HepG2 (cell line): Measurements from ENCODE around the gene SCRN3. TPM values are rescaled to one million over a fixed set of nuclear protein-coding genes. Genes with fewer than 3 reads are reported as not detected.

Source experiments
- ATAC-seq: fragments of 200-7000 bp; cut with Tn5 transposase; 3 replicates; pipeline ENCODE4 v1.9.1; 2020; ENCODE audit warnings: mild to moderate bottlenecking, moderate library complexity
- BruUV-seq: library from RNA; stranded (reverse); fragments of 400-500 nt; replicated peaks from 2 replicates; lab custom pipeline; 2021; lab: Mats Ljungman, UMichigan
- CTCF ChIA-PET: fragments of 300-600 bp; formaldehyde crosslinking; extraction: SDS; loops from one replicate; lab custom pipeline; 2021; ENCODE audit warnings: low total read pairs, inconsistent platforms, low intra/inter-chr PET ratio; lab: Yijun Ruan, JAX
- POLR2A ChIA-PET: fragments of 350-600 bp; sonication (Branson Sonifier 250); formaldehyde crosslinking; loops from one replicate; lab custom pipeline; 2020; ENCODE audit warnings: antibody characterized with exemption, inconsistent platforms; lab: Yijun Ruan, JAX
- DNase-seq: peaks from one replicate; pipeline ENCODE4 v3.0.0-alpha.2; 2015; ENCODE audit warnings: low spot score
- FAIRE-seq: peaks from 3 replicates; lab custom pipeline; 2011; peaks lifted over from hg19 to GRCh38; lab: Jason Lieb, UNC
- H2AFZ ChIP-seq: one replicate; pipeline ENCODE4 v1.6.1; 2011; ENCODE audit warnings: low read length, inconsistent platforms
- H3K27ac ChIP-seq: fragments of 300-600 bp; 3 replicates; pipeline ENCODE4 v1.8.0; 2011; ENCODE audit warnings: mixed run types, mild to moderate bottlenecking, mixed read lengths, low read length, inconsistent platforms; ENCODE audit not compliant: insufficient read depth; ENCODE audit errors: extremely low read length
- H3K27me3 ChIP-seq, 2 experiments: fragments of 200-600 bp in 1 of 2; 2 replicates in 1 of 2; 3 replicates in 1 of 2; pipeline versions ENCODE4 v1.6.0 to v1.8.0; 2011; ENCODE audit warnings: low read length in 2 of 2, mild to moderate bottlenecking in 2 of 2, moderate library complexity in 2 of 2, inconsistent platforms in 1 of 2; ENCODE audit not compliant: insufficient read depth in 2 of 2, control insufficient read depth in 1 of 2
- H3K36me3 ChIP-seq, 2 experiments: fragments of 200-600 bp in 1 of 2; replicated peaks in 1 of 2; 2 replicates in 1 of 2; 3 replicates in 1 of 2; pipeline versions ENCODE4 v1.5.1 to v1.8.0; 2011; ENCODE audit warnings: low read length in 2 of 2, inconsistent platforms in 1 of 2; ENCODE audit not compliant: insufficient read depth in 2 of 2, control insufficient read depth in 1 of 2
- H3K4me1 ChIP-seq: 2 replicates; pipeline ENCODE4 v1.5.1; 2012; ENCODE audit warnings: low read length, inconsistent platforms; ENCODE audit not compliant: insufficient read depth
- H3K4me2 ChIP-seq: 2 replicates; pipeline ENCODE4 v1.6.0; 2011; ENCODE audit warnings: low read depth, low read length, inconsistent platforms
- H3K4me3 ChIP-seq, 3 experiments: fragments of 200-600 bp in 1 of 3; sonication (generic), shearing (Covaris generic) in 1 of 3; replicated peaks in 1 of 3; 2 replicates each; pipeline ENCODE4 v1.5.1; 2011 to 2016; ENCODE audit warnings: low read length in 3 of 3, inconsistent platforms in 2 of 3, low read depth in 2 of 3, mild to moderate bottlenecking in 2 of 3, control low read depth in 1 of 3, mixed read lengths in 1 of 3; ENCODE audit not compliant: insufficient read depth in 1 of 3
- H3K79me2 ChIP-seq: one replicate; pipeline ENCODE4 v1.6.1; 2011; ENCODE audit warnings: low read length, inconsistent platforms; ENCODE audit not compliant: insufficient read depth
- H3K9ac ChIP-seq: 2 replicates; pipeline ENCODE4 v1.6.0; 2011; ENCODE audit warnings: mild to moderate bottlenecking, low read depth, low read length, inconsistent platforms; ENCODE audit not compliant: insufficient read depth
- H3K9me3 ChIP-seq: 2 replicates; pipeline ENCODE4 v1.5.1; 2012; ENCODE audit warnings: mild to moderate bottlenecking, low read length
- H4K20me1 ChIP-seq: 2 replicates; pipeline ENCODE4 v1.6.0; 2011; ENCODE audit warnings: inconsistent platforms, mild to moderate bottlenecking, low read length, moderate library complexity; ENCODE audit not compliant: insufficient read depth
- SP1 ChIP-seq, 2 experiments: fragments of 450-650 bp in 1 of 2; sonication (generic) in 1 of 2; formaldehyde crosslinking in 1 of 2; IDR thresholded peaks; 2 replicates each; pipeline versions ENCODE4 v1.4.0 to v1.6.1; 2016 to 2020; ENCODE audit warnings: missing genetic modification reagents in 1 of 2
- STAT6 ChIP-seq: sonication (generic); formaldehyde crosslinking; IDR thresholded peaks from 2 replicates; pipeline ENCODE4 v1.4.0; 2020; ENCODE audit warnings: missing genetic modification reagents, mild to moderate bottlenecking, borderline replicate concordance
- ZNF205 ChIP-seq: IDR thresholded peaks from 2 replicates; pipeline ENCODE4 v1.6.1; 2018; ENCODE audit warnings: missing biosample characterization, missing genetic modification reagents
- ZNF432 ChIP-seq: sonication (generic); formaldehyde crosslinking; IDR thresholded peaks from 2 replicates; pipeline ENCODE4 v1.5.0; 2020; ENCODE audit warnings: missing genetic modification reagents, mild to moderate bottlenecking, borderline replicate concordance
- WGBS: methylation state at CpG from one replicate; pipeline ENCODE4 v1.1.6; 2017; ENCODE audit warnings: low lambda C conversion rate; 5-methylcytosine and 5-hydroxymethylcytosine counted together
- in situ Hi-C: cut with HindIII; loops from 2 replicates; pipeline ENCODE4 v1.10.0; 2017; ENCODE audit warnings: low pct_unique_long_range_greater_than_20kb; ENCODE audit not compliant: extremely low pct_ligation_motif_present
- intact Hi-C: fragments of 100-400 bp; cut with micrococcal nuclease; formaldehyde crosslinking; loops from one replicate; pipeline ENCODE4 v1.10.0; 2022; ENCODE audit not compliant: unreplicated experiment
- polyA plus RNA-seq, 8 experiments: library from polyadenylated mRNA; depleted of rRNA in 3 of 8; stranded (reverse) in 7 of 8; unstranded in 1 of 8; fragments of >200 nt; fragmentation: Illumina TruSeq in 4 of 8; extraction: Trizol in 4 of 8; gene quantifications; 2 replicates each; pipeline versions ENCODE4 v1.2.1 to v1.2.3, GENCODE V29; 2011 to 2016; ENCODE audit warnings: low read depth in 4 of 8, missing spikeins in 1 of 8, mixed read lengths in 1 of 8; ENCODE audit not compliant: insufficient read depth in 1 of 8
- total RNA-seq, 5 experiments: library from RNA; depleted of rRNA; stranded (reverse); fragments of >200 nt; fragmentation: Illumina TruSeq; extraction: Trizol; gene quantifications; 2 replicates each; pipeline ENCODE4 v1.2.3, GENCODE V29; 2016; ENCODE audit warnings: low read depth in 1 of 5
- TF ChIP-seq, protein P1 (sequence below): sonication (generic); formaldehyde crosslinking; conservative IDR thresholded peaks from 2 replicates; pipeline ENCODE4 v1.8.0; 2022; ENCODE audit warnings: low read depth, missing genetic modification reagents
- TF ChIP-seq, protein P2 (sequence below): sonication (generic); formaldehyde crosslinking; IDR thresholded peaks from 2 replicates; pipeline ENCODE4 v1.4.0; 2020; ENCODE audit warnings: missing genetic modification reagents
- TF ChIP-seq, protein P3 (sequence below): sonication (generic); formaldehyde crosslinking; IDR thresholded peaks from 2 replicates; pipeline ENCODE4 v1.9.0; 2021; ENCODE audit warnings: missing genetic modification reagents, mild to moderate bottlenecking, borderline replicate concordance

SCRN3 gene
- total and polyA plus RNA-seq, 2 of the 13 experiments (the other 11 are each of a cell fraction or from before 2014, with no cell fraction given), result 6.6 to 11.3 TPM

DNA sequence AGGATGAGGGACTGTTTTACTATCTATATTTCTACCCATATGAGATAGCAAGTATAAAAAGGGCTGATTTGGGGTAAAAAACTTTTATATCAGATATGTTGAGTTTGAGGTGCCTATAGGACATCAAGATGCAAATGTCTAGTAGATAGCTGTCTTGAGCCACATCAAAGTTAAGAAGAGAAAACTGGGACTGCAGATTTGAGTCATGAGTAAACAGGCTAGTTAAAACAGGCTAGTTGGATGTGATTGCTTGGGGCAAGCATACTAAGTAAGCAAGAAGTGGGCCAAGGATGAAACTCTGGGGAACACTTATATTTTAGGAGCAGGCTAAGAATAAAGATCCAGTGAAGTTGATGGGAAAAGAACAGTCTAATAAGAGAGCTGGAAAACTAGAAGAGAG, 2.8 kb upstream of the SCRN3 start:
- Histone ChIP-seq H3K36me3 (peaks cover 3 to 22% of the 10 kb centered on the region in 2 experiments; a peak in 3 of 5 replicates), H3K4me2 (peak overlapping the region; percentile 75), H3K27ac (no peak overlapping the region), H3K27me3 (peaks cover 0 to 4% of the 10 kb centered on the region in 2 experiments; a peak in 1 of 5 replicates), H3K4me3 (no peak overlapping the region), H3K9ac (no peak overlapping the region), H2AFZ (no peak overlapping the region), H3K9me3 (no peaks in the 10 kb centered on the region), H3K79me2 (peaks cover 41% of the 10 kb centered on the region), H4K20me1 (no peaks in the 10 kb centered on the region; the same call in 1 of the 2 replicates), H3K4me1 (peaks cover 59% of the 10 kb centered on the region)
- no TSS peak for BruUV-seq
- FAIRE-seq (no peak), DNase-seq (no peak), ATAC-seq (no peak)
- intact Hi-C loops, result no loop called here
- ChIA-PET POLR2A (interaction anchor here (0.6 kb wide), 1 partner anchor 14 kb away, joined by 3 read pairs; no protein-coding TSS in a partner anchor), CTCF (no interaction called here)
- TF ChIP-seq SP1 (IDR thresholded peaks at IDR 0.05) (no peak), SP1 (CRISPR knock-in tag; IDR thresholded peaks at IDR 0.05) (no peak)
- TF ChIP-seq, protein P1, sequence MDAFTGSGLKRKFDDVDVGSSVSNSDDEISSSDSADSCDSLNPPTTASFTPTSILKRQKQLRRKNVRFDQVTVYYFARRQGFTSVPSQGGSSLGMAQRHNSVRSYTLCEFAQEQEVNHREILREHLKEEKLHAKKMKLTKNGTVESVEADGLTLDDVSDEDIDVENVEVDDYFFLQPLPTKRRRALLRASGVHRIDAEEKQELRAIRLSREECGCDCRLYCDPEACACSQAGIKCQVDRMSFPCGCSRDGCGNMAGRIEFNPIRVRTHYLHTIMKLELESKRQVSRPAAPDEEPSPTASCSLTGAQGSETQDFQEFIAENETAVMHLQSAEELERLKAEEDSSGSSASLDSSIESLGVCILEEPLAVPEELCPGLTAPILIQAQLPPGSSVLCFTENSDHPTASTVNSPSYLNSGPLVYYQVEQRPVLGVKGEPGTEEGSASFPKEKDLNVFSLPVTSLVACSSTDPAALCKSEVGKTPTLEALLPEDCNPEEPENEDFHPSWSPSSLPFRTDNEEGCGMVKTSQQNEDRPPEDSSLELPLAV (CRISPR knock-in tag), result no peak
- in situ Hi-C loops, result no loop called here

GRCh38 chr2:174395969-174396630, 570 bp downstream of the SCRN3 start:
- peaks cover 0 to 4% of the 10 kb centered on the region in 2 experiments; a peak in 1 of 5 replicates for H3K27me3 ChIP-seq
- peak overlapping the region; percentile 75 for H3K4me2 ChIP-seq
- peak; percentile 70 for ATAC-seq
- no TSS peak for BruUV-seq
- H3K4me1 ChIP-seq, result peaks cover 41% of the 10 kb centered on the region
- CTCF ChIA-PET, result no interaction called here
- intact Hi-C loops (no loop called here), in situ Hi-C loops (no loop called here)
- FAIRE-seq, result peak; percentile 8
- H3K27ac ChIP-seq, result peak overlapping the region; percentile 86
- no peaks in the 10 kb centered on the region for H3K36me3 ChIP-seq
- no peaks in the 10 kb centered on the region for H3K9me3 ChIP-seq
- H4K20me1 ChIP-seq, result no peaks in the 10 kb centered on the region; the same call in 1 of the 2 replicates
- peak overlapping the region; percentile 89 for H3K9ac ChIP-seq
- under 1% methylated on average over 27 of the region's 27 CpGs for WGBS
- H3K4me3 ChIP-seq, result peak overlapping the region; percentile 95 to 98 (median 96)
- H3K79me2 ChIP-seq, result peaks cover 41% of the 10 kb centered on the region
- H2AFZ ChIP-seq, result peak overlapping the region; percentile 29
- POLR2A ChIA-PET, result interaction anchor here (0.8 to 1.6 kb wide), 8 partner anchors 17 to 430 kb away, joined by 3 to 13 read pairs (median 4); partner anchors contain the start of genes GPR155 and OLA1
- peak; percentile 37 for DNase-seq
- TF ChIP-seq STAT6 (CRISPR knock-in tag) (0 out of 2 replicates have a peak, but pooled peaks have one; percentile 2), ZNF432 (CRISPR knock-in tag) (0 out of 2 replicates have a peak, but pooled peaks have one; percentile 64), ZNF205 (CRISPR knock-in tag) (no peak)
- TF ChIP-seq, protein P2, sequence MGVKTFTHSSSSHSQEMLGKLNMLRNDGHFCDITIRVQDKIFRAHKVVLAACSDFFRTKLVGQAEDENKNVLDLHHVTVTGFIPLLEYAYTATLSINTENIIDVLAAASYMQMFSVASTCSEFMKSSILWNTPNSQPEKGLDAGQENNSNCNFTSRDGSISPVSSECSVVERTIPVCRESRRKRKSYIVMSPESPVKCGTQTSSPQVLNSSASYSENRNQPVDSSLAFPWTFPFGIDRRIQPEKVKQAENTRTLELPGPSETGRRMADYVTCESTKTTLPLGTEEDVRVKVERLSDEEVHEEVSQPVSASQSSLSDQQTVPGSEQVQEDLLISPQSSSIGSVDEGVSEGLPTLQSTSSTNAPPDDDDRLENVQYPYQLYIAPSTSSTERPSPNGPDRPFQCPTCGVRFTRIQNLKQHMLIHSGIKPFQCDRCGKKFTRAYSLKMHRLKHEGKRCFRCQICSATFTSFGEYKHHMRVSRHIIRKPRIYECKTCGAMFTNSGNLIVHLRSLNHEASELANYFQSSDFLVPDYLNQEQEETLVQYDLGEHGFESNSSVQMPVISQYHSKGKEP (CRISPR knock-in tag), result no peak
- TF ChIP-seq, protein P3, sequence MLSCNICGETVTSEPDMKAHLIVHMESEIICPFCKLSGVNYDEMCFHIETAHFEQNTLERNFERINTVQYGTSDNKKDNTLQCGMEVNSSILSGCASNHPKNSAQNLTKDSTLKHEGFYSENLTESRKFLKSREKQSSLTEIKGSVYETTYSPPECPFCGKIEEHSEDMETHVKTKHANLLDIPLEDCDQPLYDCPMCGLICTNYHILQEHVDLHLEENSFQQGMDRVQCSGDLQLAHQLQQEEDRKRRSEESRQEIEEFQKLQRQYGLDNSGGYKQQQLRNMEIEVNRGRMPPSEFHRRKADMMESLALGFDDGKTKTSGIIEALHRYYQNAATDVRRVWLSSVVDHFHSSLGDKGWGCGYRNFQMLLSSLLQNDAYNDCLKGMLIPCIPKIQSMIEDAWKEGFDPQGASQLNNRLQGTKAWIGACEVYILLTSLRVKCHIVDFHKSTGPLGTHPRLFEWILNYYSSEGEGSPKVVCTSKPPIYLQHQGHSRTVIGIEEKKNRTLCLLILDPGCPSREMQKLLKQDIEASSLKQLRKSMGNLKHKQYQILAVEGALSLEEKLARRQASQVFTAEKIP (CRISPR knock-in tag), result no peak
